ENCODE results near the gene ZNF74. TPM values are rescaled to one million over a fixed set of nuclear protein-coding genes. Genes with fewer than 3 reads are reported as not detected.

The ZNF74 gene
- polyA plus RNA-seq, 3 donors: 1.9 to 4.8 (median 1.9) TPM

DNA sequence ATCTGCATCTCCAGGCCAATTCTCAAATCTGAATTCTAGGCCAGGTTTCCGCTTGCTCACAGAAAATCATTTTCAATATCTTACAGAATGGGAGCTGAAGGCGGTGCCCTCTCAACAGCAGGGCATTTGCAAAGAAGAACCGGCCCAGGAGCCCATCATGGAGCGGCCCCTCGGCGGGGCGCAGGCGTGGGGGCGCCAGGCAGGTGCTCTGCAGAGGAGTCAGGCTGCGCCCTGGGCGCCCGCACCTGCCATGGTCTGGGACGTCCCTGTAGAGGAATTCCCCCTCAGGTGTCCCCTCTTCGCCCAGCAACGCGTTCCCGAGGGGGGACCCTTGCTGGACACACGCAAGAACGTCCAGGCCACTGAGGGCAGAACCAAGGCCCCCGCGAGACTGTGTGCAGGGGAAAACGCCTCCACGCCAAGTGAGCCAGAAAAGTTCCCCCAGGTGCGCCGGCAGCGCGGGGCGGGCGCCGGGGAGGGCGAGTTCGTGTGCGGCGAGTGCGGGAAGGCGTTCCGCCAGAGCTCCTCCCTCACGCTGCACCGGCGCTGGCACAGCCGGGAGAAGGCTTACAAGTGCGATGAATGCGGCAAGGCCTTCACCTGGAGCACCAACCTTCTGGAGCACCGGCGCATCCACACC is 11.5 kb downstream of the ZNF74 start:
- intact Hi-C loops (cut with micrococcal nuclease): no loop called here
- Histone ChIP-seq H3K27ac (ENCODE audit: low read depth in 1 of 2, low read length in 2 of 2) (no peak overlapping the region), H3K4me2 (replicated peaks; ENCODE audit: extremely low read depth, low read length, poor library complexity, severe bottlenecking) (no peak overlapping the region), H3K9ac (ENCODE audit: insufficient read depth, low read length, poor library complexity, severe bottlenecking) (no peak overlapping the region), H2AFZ (ENCODE audit: insufficient read depth, low read depth, low read length, poor library complexity, severe bottlenecking) (no peak overlapping the region), H3K36me3 (replicated peaks in 1 of 2; ENCODE audit: control insufficient read depth in 1 of 2, insufficient read depth in 2 of 2, low read length in 2 of 2) (peaks cover 20 to 49% of the 10 kb centered on the region in 2 donors), H4K20me1 (ENCODE audit: insufficient read depth, low read length) (no peaks in the 10 kb centered on the region), H3K4me3 (replicated peaks in 1 of 3; ENCODE audit: low read depth in 2 of 3, low read length in 3 of 3) (no peak overlapping the region), H3K27me3 (ENCODE audit: control insufficient read depth in 2 of 2, insufficient read depth in 2 of 2, low read length in 2 of 2) (no peaks in the 10 kb centered on the region), H3K79me2 (ENCODE audit: insufficient read depth, low read length) (no peaks in the 10 kb centered on the region), H3K4me1 (ENCODE audit: control insufficient read depth in 1 of 2, insufficient read depth in 2 of 2, low read length in 2 of 2) (no peaks in the 10 kb centered on the region), H3K9me3 (replicated peaks in 1 of 2; ENCODE audit: control insufficient read depth in 1 of 2, insufficient read depth in 1 of 2, low read length in 2 of 2) (no peaks in the 10 kb centered on the region)
- no peak for DNase-seq
- Mint-ChIP-seq H3K36me3 (peaks cover 38 to 48% of the 10 kb centered on the region in 2 donors), H3K4me1 (no peaks in the 10 kb centered on the region), H3K9me3 (peaks cover 0 to 2% (median 0%) of the 10 kb centered on the region in 7 donors), H3K4me3 (no peak overlapping the region), H3K27ac (peak overlapping the region in 3 of 7 donors; percentile 5 to 67 (median 18)), H3K27me3 (ENCODE audit: low read depth in 3 of 3) (peaks cover 0 to 2% (median 0%) of the 10 kb centered on the region in 3 donors)
- TF ChIP-seq, protein P1, sequence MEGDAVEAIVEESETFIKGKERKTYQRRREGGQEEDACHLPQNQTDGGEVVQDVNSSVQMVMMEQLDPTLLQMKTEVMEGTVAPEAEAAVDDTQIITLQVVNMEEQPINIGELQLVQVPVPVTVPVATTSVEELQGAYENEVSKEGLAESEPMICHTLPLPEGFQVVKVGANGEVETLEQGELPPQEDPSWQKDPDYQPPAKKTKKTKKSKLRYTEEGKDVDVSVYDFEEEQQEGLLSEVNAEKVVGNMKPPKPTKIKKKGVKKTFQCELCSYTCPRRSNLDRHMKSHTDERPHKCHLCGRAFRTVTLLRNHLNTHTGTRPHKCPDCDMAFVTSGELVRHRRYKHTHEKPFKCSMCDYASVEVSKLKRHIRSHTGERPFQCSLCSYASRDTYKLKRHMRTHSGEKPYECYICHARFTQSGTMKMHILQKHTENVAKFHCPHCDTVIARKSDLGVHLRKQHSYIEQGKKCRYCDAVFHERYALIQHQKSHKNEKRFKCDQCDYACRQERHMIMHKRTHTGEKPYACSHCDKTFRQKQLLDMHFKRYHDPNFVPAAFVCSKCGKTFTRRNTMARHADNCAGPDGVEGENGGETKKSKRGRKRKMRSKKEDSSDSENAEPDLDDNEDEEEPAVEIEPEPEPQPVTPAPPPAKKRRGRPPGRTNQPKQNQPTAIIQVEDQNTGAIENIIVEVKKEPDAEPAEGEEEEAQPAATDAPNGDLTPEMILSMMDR (IDR thresholded peaks at IDR 0.05): no peak
- 98% methylated on average over 43 of the region's 45 CpGs for WGBS (ENCODE audit: insufficient coverage)

DNA sequence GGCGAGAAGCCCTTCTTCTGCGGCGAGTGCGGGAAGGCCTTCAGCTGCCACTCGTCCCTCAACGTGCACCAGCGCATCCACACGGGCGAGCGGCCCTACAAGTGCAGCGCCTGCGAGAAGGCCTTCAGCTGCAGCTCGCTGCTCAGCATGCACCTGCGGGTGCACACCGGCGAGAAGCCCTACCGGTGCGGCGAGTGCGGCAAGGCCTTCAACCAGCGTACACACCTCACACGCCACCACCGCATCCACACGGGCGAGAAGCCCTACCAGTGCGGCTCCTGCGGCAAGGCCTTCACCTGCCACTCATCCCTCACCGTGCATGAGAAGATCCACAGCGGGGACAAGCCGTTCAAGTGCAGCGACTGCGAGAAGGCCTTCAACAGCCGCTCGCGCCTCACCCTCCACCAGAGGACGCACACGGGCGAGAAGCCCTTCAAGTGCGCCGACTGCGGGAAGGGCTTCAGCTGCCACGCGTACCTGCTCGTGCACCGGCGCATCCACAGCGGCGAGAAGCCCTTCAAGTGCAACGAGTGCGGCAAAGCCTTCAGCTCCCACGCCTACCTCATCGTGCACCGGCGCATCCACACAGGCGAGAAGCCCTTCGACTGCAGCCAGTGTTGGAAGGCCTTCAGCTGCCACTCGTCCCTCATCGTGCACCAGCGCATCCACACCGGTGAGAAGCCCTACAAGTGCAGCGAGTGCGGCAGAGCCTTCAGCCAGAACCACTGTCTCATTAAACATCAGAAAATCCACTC is 12.2 kb downstream of the ZNF74 start:
- H2AFZ ChIP-seq (ENCODE audit: insufficient read depth, low read depth, low read length, poor library complexity, severe bottlenecking): no peak overlapping the region
- no peaks in the 10 kb centered on the region for H4K20me1 ChIP-seq (ENCODE audit: insufficient read depth, low read length)
- Mint-ChIP-seq H3K9me3 (peaks cover 0 to 2% (median 0%) of the 10 kb centered on the region in 7 donors), H3K27ac (no peak overlapping the region), H3K27me3 (ENCODE audit: low read depth in 3 of 3) (peaks cover 0 to 2% (median 0%) of the 10 kb centered on the region in 3 donors), H3K36me3 (peaks cover 38 to 42% of the 10 kb centered on the region in 2 donors), H3K4me1 (no peaks in the 10 kb centered on the region), H3K4me3 (no peak overlapping the region)
- TF ChIP-seq, protein P1 (IDR thresholded peaks at IDR 0.05): no peak
- DNase-seq: no peak
- no peak overlapping the region for H3K9ac ChIP-seq (ENCODE audit: insufficient read depth, low read length, poor library complexity, severe bottlenecking)
- H3K9me3 ChIP-seq (replicated peaks in 1 of 2; ENCODE audit: control insufficient read depth in 1 of 2, insufficient read depth in 1 of 2, low read length in 2 of 2): no peaks in the 10 kb centered on the region
- H3K27me3 ChIP-seq (ENCODE audit: control insufficient read depth in 2 of 2, insufficient read depth in 2 of 2, low read length in 2 of 2): no peaks in the 10 kb centered on the region
- peaks cover 19 to 42% of the 10 kb centered on the region in 2 donors for H3K36me3 ChIP-seq (replicated peaks in 1 of 2; ENCODE audit: control insufficient read depth in 1 of 2, insufficient read depth in 2 of 2, low read length in 2 of 2)
- no peaks in the 10 kb centered on the region for H3K79me2 ChIP-seq (ENCODE audit: insufficient read depth, low read length)
- H3K27ac ChIP-seq (ENCODE audit: low read depth in 1 of 2, low read length in 2 of 2): no peak overlapping the region
- 97% methylated on average over 60 of the region's 62 CpGs for WGBS (ENCODE audit: insufficient coverage)
- H3K4me1 ChIP-seq (ENCODE audit: control insufficient read depth in 1 of 2, insufficient read depth in 2 of 2, low read length in 2 of 2): no peaks in the 10 kb centered on the region
- intact Hi-C loops (cut with micrococcal nuclease): no loop called here
- H3K4me2 ChIP-seq (replicated peaks; ENCODE audit: extremely low read depth, low read length, poor library complexity, severe bottlenecking): no peak overlapping the region
- no peak overlapping the region for H3K4me3 ChIP-seq (replicated peaks in 1 of 3; ENCODE audit: low read depth in 2 of 3, low read length in 3 of 3)
